PC-9 (cell line): Measurements from ENCODE around the gene CCDC85C. TPM values are rescaled to one million over a fixed set of nuclear protein-coding genes. Genes with fewer than 3 reads are reported as not detected.

ENCODE experiments used
- BruUV-seq: library from RNA; stranded (reverse); fragments of 400-500 nt; replicated peaks from 2 replicates; lab custom pipeline; 2021; lab: Mats Ljungman, UMichigan
- CTCF ChIA-PET: fragments of 300-600 bp; sonication (Branson Sonifier 250); formaldehyde crosslinking; loops from one replicate; lab custom pipeline; 2022; ENCODE audit warnings: antibody characterized with exemption; lab: Charles Lee
- POLR2A ChIA-PET: fragments of 300-600 bp; sonication (Branson Sonifier 250); formaldehyde crosslinking; loops from one replicate; lab custom pipeline; 2022; ENCODE audit warnings: antibody characterized with exemption; ENCODE audit not compliant: unreplicated experiment; lab: Charles Lee
- DNase-seq, 2 experiments: peaks; one replicate each; pipeline versions ENCODE4 v3.0.0 to v3.0.0-alpha.2; 2015 to 2022; ENCODE audit warnings: mixed read lengths in 1 of 2
- H2AFZ ChIP-seq: fragments of 200-600 bp; sonication (generic); 2 replicates; pipeline ENCODE4 v1.8.1; 2017; ENCODE audit warnings: antibody characterized with exemption
- H3F3A ChIP-seq: fragments of 200-600 bp; sonication (generic); 2 replicates; pipeline ENCODE4 v1.8.1; 2017; ENCODE audit warnings: antibody characterized with exemption, mild to moderate bottlenecking, low read depth; ENCODE audit not compliant: insufficient read depth
- H3K27ac ChIP-seq: fragments of 200-600 bp; sonication (generic); 2 replicates; pipeline ENCODE4 v1.6.1; 2016; ENCODE audit warnings: mixed run types
- H3K27me3 ChIP-seq: fragments of 200-600 bp; sonication (generic); 2 replicates; pipeline ENCODE4 v1.6.1; 2016; ENCODE audit warnings: low read depth, mixed run types; ENCODE audit not compliant: insufficient read depth
- H3K36me3 ChIP-seq: fragments of 200-600 bp; sonication (generic); 2 replicates; pipeline ENCODE4 v1.6.1; 2016; ENCODE audit warnings: low read depth, mixed run types
- H3K4me1 ChIP-seq: fragments of 200-600 bp; sonication (generic); replicated peaks from 2 replicates; pipeline ENCODE4 v1.6.1; 2016; ENCODE audit warnings: mixed run types; ENCODE audit not compliant: insufficient read depth
- H3K4me2 ChIP-seq: fragments of 200-600 bp; sonication (generic); 2 replicates; pipeline ENCODE4 v1.6.1; 2017; ENCODE audit warnings: mixed run types
- H3K4me3 ChIP-seq: fragments of 200-600 bp; sonication (generic); 2 replicates; pipeline ENCODE4 v1.6.1; 2016; ENCODE audit warnings: mixed run types
- H3K79me2 ChIP-seq: fragments of 200-600 bp; sonication (generic); 2 replicates; pipeline ENCODE4 v1.6.1; 2017; ENCODE audit warnings: low read depth, mixed run types
- H3K9me2 ChIP-seq: fragments of 200-600 bp; sonication (generic); 2 replicates; pipeline ENCODE4 v1.8.1; 2017; ENCODE audit warnings: mild to moderate bottlenecking; ENCODE audit not compliant: insufficient read depth
- H3K9me3 ChIP-seq: fragments of 200-600 bp; sonication (generic); 2 replicates; pipeline ENCODE4 v1.8.1; 2016; ENCODE audit warnings: low read depth; ENCODE audit not compliant: insufficient read depth
- H4K20me1 ChIP-seq: fragments of 200-600 bp; sonication (generic); 2 replicates; pipeline ENCODE4 v1.8.1; 2017; ENCODE audit not compliant: insufficient read depth
- CTCF ChIP-seq: fragments of 200-600 bp; sonication (generic); conservative IDR thresholded peaks from 2 replicates; pipeline ENCODE4 v1.6.1; 2017; ENCODE audit warnings: mixed run types, antibody characterized with exemption, mild to moderate bottlenecking, moderate library complexity
- EZH2 ChIP-seq: fragments of 200-600 bp; sonication (generic); IDR thresholded peaks from 2 replicates; pipeline ENCODE4 v1.8.0; 2017; ENCODE audit warnings: antibody characterized with exemption, low read depth
- intact Hi-C: fragments of 100-400 bp; cut with micrococcal nuclease; formaldehyde crosslinking; loops from one replicate; pipeline ENCODE4 v1.10.0; 2022; ENCODE audit not compliant: unreplicated experiment
- total RNA-seq: library from RNA; stranded (reverse); gene quantifications from 2 replicates; pipeline ENCODE4 v1.2.3, GENCODE V29; 2021

CCDC85C gene
- total RNA-seq, 1 experiment from 2014 or later = 21.2 TPM

- BruUV-seq = no TSS peak
- Histone ChIP-seq H2AFZ (no peak overlapping the region), H3K4me2 (no peak overlapping the region), H3K36me3 (no peaks in the 10 kb centered on the region), H3K79me2 (no peaks in the 10 kb centered on the region), H3K9me3 (no peaks in the 10 kb centered on the region), H3K4me3 (no peak overlapping the region), H4K20me1 (no peaks in the 10 kb centered on the region), H3K9me2 (no peaks in the 10 kb centered on the region), H3K4me1 (peaks cover 16% of the 10 kb centered on the region), H3F3A (no peaks in the 10 kb centered on the region), H3K27me3 (no peaks in the 10 kb centered on the region), H3K27ac (no peak overlapping the region)
- ChIA-PET CTCF (no interaction called here), POLR2A (no interaction called here)
- DNase-seq = no peak
- TF ChIP-seq EZH2 = no peak
- no peak for TF ChIP-seq CTCF
- intact Hi-C loops = no loop called here
Observed at GRCh38 chr14:99627100-99627499, 23.1 kb upstream of the CCDC85C start.

GRCh38 chr14:99626041-99626648, 22.1 kb upstream of the CCDC85C start:
- BruUV-seq = no TSS peak

GRCh38 chr14:99625476-99625875, 21.5 kb upstream of the CCDC85C start:
- ChIA-PET POLR2A (no interaction called here), CTCF (no interaction called here)
- no peak overlapping the region for H2AFZ ChIP-seq
- H3K36me3 ChIP-seq = no peaks in the 10 kb centered on the region
- peaks cover 21% of the 10 kb centered on the region for H3K4me1 ChIP-seq
- intact Hi-C loops = no loop called here
- no peaks in the 10 kb centered on the region for H3K79me2 ChIP-seq
- TF ChIP-seq EZH2 = no peak
- no peak for TF ChIP-seq CTCF
- no peak for DNase-seq
- H3K9me3 ChIP-seq = no peaks in the 10 kb centered on the region
- no peaks in the 10 kb centered on the region for H3F3A ChIP-seq
- no peak overlapping the region for H3K4me3 ChIP-seq
- BruUV-seq = no TSS peak
- no peak overlapping the region for H3K27ac ChIP-seq
- H4K20me1 ChIP-seq = no peaks in the 10 kb centered on the region
- H3K27me3 ChIP-seq = no peaks in the 10 kb centered on the region
- no peaks in the 10 kb centered on the region for H3K9me2 ChIP-seq
- H3K4me2 ChIP-seq = no peak overlapping the region

More at GRCh38 chr14:99626041-99626648, 22.1 kb upstream of the CCDC85C start:
- H3K4me2 ChIP-seq = no peak overlapping the region
- no peak for DNase-seq
- H3K36me3 ChIP-seq = no peaks in the 10 kb centered on the region
- ChIA-PET POLR2A (no interaction called here), CTCF (no interaction called here)
- H3K4me3 ChIP-seq = no peak overlapping the region
- no peaks in the 10 kb centered on the region for H3F3A ChIP-seq
- no peaks in the 10 kb centered on the region for H3K9me3 ChIP-seq
- H4K20me1 ChIP-seq = no peaks in the 10 kb centered on the region
- TF ChIP-seq CTCF (no peak), EZH2 (no peak)
- no peaks in the 10 kb centered on the region for H3K9me2 ChIP-seq
- intact Hi-C loops = no loop called here
- H3K27me3 ChIP-seq = no peaks in the 10 kb centered on the region
- no peaks in the 10 kb centered on the region for H3K79me2 ChIP-seq
- H3K27ac ChIP-seq = no peak overlapping the region
- H3K4me1 ChIP-seq = peaks cover 21% of the 10 kb centered on the region
- no peak overlapping the region for H2AFZ ChIP-seq
